Measurements from ENCODE around the gene HADHB.
"Not testable (repeated sequence)": the region's sequence is repeated elsewhere in the genome, so short reads cannot be mapped to it uniquely, and the experiment has no call there.

The HADHB gene

GRCh38 chr2:26325851-26326250, 81.1 kb downstream of the HADHB start:
- Histone ChIP-seq H3K9ac (ENCODE audit: low read length) (no peak overlapping the region), H4K20me1 (ENCODE audit: low read depth, low read length) (no peaks in the 10 kb centered on the region), H3K27ac (ENCODE audit: low read depth, low read length) (no peak overlapping the region), H3K9me2 (replicated peaks; ENCODE audit: insufficient read depth, low read length) (no peaks in the 10 kb centered on the region), H3F3A (ENCODE audit: insufficient read depth) (no peaks in the 10 kb centered on the region), H2AFZ (ENCODE audit: low read depth, low read length, severe bottlenecking) (no peak overlapping the region), H3K36me3 (ENCODE audit: low read length) (no peaks in the 10 kb centered on the region), H3K79me2 (ENCODE audit: insufficient read depth, low read length) (no peaks in the 10 kb centered on the region), H3K27me3 (ENCODE audit: low read length) (no peaks in the 10 kb centered on the region), H3K4me3 (ENCODE audit: insufficient read depth, low read length, poor library complexity, severe bottlenecking) (no peak overlapping the region), H3K9me3 (ENCODE audit: insufficient read depth, low read length) (no peaks in the 10 kb centered on the region), H3K4me2 (ENCODE audit: low read depth, low read length, poor library complexity, severe bottlenecking) (no peak overlapping the region)
- TF ChIP-seq EZH2phosphoT487 (conservative IDR thresholded peaks at IDR 0.05; ENCODE audit: low read length) (no peak), CTCF (IDR thresholded peaks at IDR 0.05; ENCODE audit: insufficient read depth, low read length, poor library complexity, severe bottlenecking) (no peak)

- Histone ChIP-seq H3K4me2 (ENCODE audit: low read depth, low read length, poor library complexity, severe bottlenecking) (no peak overlapping the region), H3K4me3 (ENCODE audit: insufficient read depth, low read length, poor library complexity, severe bottlenecking) (no peak overlapping the region), H2AFZ (ENCODE audit: low read depth, low read length, severe bottlenecking) (no peak overlapping the region), H3K36me3 (ENCODE audit: low read length) (no peaks in the 10 kb centered on the region), H3F3A (ENCODE audit: insufficient read depth) (no peaks in the 10 kb centered on the region), H4K20me1 (ENCODE audit: low read depth, low read length) (no peaks in the 10 kb centered on the region), H3K9ac (ENCODE audit: low read length) (no peak overlapping the region), H3K27ac (ENCODE audit: low read depth, low read length) (no peak overlapping the region), H3K79me2 (ENCODE audit: insufficient read depth, low read length) (no peaks in the 10 kb centered on the region), H3K9me2 (replicated peaks; ENCODE audit: insufficient read depth, low read length) (no peaks in the 10 kb centered on the region), H3K9me3 (ENCODE audit: insufficient read depth, low read length) (no peaks in the 10 kb centered on the region), H3K27me3 (ENCODE audit: low read length) (no peaks in the 10 kb centered on the region)
- TF ChIP-seq EZH2phosphoT487 (conservative IDR thresholded peaks at IDR 0.05; ENCODE audit: low read length), result no peak
- no peak for TF ChIP-seq CTCF (IDR thresholded peaks at IDR 0.05; ENCODE audit: insufficient read depth, low read length, poor library complexity, severe bottlenecking)
These were observed 81.8 kb downstream of the HADHB start for GRCh38 chr2:26326514-26326913.

DNA sequence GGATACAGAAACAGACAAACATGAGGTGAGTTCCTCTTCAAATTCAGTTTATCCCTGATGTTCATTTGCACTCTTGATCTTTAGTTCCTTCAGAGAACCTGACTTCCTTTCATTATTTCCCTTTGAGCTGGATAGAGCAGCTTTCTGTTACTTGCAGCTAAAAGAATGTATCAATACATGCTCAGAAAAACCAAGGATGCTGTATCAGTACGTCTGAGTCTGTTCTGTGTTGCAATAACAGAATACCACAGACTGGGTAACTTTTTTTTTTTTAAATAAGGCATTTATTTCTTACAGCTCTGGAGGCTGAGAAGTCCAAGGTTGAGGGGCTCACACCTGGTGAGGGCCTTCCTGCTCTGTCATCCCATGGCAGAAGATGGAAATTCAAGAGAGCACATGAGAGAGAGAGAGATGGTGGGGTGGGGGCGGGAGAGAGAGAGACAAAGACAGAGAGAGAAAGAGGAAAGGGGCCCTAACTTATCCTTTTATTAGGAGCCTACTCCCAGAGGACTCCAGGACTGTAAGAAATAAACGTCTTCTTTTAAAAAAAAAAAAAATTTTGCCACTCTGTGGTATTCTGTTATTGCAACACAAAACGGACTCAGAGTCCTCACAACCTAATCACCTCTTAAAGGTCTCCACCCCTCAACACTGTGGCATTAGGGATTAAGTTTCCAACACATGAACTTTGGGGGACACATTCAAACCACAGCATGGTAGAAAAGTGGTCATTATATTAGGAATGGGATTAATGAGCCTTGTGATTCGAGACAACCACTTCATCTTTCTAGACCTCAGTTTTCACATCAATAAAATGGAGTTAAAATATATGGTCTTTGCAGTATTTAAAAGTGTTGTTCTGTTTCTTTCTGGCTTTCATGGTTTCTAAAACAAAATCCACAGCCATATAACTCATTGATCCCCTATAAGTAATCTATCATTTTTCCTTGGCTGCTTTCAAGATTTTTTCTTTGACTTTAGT, 82.8 kb downstream of the HADHB start:
- Histone ChIP-seq H3K9me2 (replicated peaks; ENCODE audit: insufficient read depth, low read length) (no peaks in the 10 kb centered on the region), H4K20me1 (ENCODE audit: low read depth, low read length) (no peaks in the 10 kb centered on the region), H3K27me3 (ENCODE audit: low read length) (no peaks in the 10 kb centered on the region), H2AFZ (ENCODE audit: low read depth, low read length, severe bottlenecking) (no peak overlapping the region), H3K9me3 (ENCODE audit: insufficient read depth, low read length) (no peaks in the 10 kb centered on the region), H3K36me3 (ENCODE audit: low read length) (no peaks in the 10 kb centered on the region), H3K4me2 (ENCODE audit: low read depth, low read length, poor library complexity, severe bottlenecking) (no peak overlapping the region), H3K79me2 (ENCODE audit: insufficient read depth, low read length) (no peaks in the 10 kb centered on the region), H3K4me3 (ENCODE audit: insufficient read depth, low read length, poor library complexity, severe bottlenecking) (no peak overlapping the region), H3K9ac (ENCODE audit: low read length) (no peak overlapping the region), H3F3A (ENCODE audit: insufficient read depth) (no peaks in the 10 kb centered on the region), H3K27ac (ENCODE audit: low read depth, low read length) (no peak overlapping the region)
- TF ChIP-seq EZH2phosphoT487 (conservative IDR thresholded peaks at IDR 0.05; ENCODE audit: low read length) (no peak), CTCF (IDR thresholded peaks at IDR 0.05; ENCODE audit: insufficient read depth, low read length, poor library complexity, severe bottlenecking) (no peak)

DNA sequence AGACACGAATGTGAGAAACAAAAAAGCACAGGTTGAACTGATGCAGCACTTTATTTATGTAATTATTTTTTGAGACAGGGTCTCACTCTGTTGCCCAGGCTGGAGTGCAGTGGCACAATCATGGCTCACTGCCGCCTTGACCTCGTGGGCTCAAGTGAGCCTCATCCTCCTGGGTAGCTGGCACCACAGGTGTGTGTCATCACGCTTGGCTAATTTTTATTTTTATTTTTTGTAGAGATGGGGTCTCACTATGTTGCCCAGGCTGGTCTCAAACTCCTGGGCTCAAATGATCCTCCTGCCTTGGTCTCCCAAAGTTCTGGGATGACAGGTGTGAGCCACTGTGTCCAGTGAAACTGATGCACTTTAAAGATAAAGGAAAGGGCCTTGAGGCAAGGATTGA, 84.3 kb downstream of the HADHB start:
- H4K20me1 ChIP-seq (ENCODE audit: low read depth, low read length); H3K9me2 ChIP-seq (replicated peaks; ENCODE audit: insufficient read depth, low read length); H3K9ac ChIP-seq (ENCODE audit: low read length); H3K27ac ChIP-seq (ENCODE audit: low read depth, low read length); H3K36me3 ChIP-seq (ENCODE audit: low read length); H2AFZ ChIP-seq (ENCODE audit: low read depth, low read length, severe bottlenecking); H3K9me3 ChIP-seq (ENCODE audit: insufficient read depth, low read length); H3K4me3 ChIP-seq (ENCODE audit: insufficient read depth, low read length, poor library complexity, severe bottlenecking); H3K4me2 ChIP-seq (ENCODE audit: low read depth, low read length, poor library complexity, severe bottlenecking); H3K27me3 ChIP-seq (ENCODE audit: low read length); H3F3A ChIP-seq (ENCODE audit: insufficient read depth); H3K79me2 ChIP-seq (ENCODE audit: insufficient read depth, low read length): not testable (repeated sequence)

Measured in SU-DHL-6 (cell line).